Ovary (tissue), 3 donors: Measurements from ENCODE around the gene RAB37.

Experiments used
- CTCF ChIP-seq, 3 donors: fragments of 450-650 bp in 2 of 3; fragments of 200-600 bp in 1 of 3; IDR thresholded peaks; one replicate each; pipeline versions ENCODE4 v1.5.1 to v1.8.0; 2016 to 2022; ENCODE audit warnings: antibody characterized with exemption in 3 of 3, mild to moderate bottlenecking in 1 of 3
- EP300 ChIP-seq: sonication (generic); formaldehyde crosslinking; IDR thresholded peaks from one replicate; pipeline ENCODE4 v1.6.1; 2017; ENCODE audit warnings: antibody characterized with exemption
- POLR2A ChIP-seq: fragments of 450-650 bp; IDR thresholded peaks from one replicate; pipeline ENCODE4 v1.6.1; 2017; ENCODE audit warnings: antibody characterized with exemption, mild to moderate bottlenecking, moderate library complexity
- donor health status: DM: no; HTN: no; CAD: no.

- TF ChIP-seq CTCF (IDR thresholded peaks at IDR 0.05), result no peak
- TF ChIP-seq EP300, result no peak
- no peak for TF ChIP-seq POLR2A
Measured at GRCh38 chr17:74734256-74734655, 2.8 kb upstream of the RAB37 start.
